ENCODE data around the gene PELI2. TPM values are rescaled to one million over a fixed set of nuclear protein-coding genes. Genes with fewer than 3 reads are reported as not detected.

Gene PELI2, protein sequence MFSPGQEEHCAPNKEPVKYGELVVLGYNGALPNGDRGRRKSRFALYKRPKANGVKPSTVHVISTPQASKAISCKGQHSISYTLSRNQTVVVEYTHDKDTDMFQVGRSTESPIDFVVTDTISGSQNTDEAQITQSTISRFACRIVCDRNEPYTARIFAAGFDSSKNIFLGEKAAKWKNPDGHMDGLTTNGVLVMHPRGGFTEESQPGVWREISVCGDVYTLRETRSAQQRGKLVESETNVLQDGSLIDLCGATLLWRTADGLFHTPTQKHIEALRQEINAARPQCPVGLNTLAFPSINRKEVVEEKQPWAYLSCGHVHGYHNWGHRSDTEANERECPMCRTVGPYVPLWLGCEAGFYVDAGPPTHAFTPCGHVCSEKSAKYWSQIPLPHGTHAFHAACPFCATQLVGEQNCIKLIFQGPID
- total RNA-seq (5.8 TPM), polyA plus RNA-seq (1 to 10 TPM in 2 of 4 donors, under 1 TPM in 2; 0.07 to 1.4 (median 1.0) TPM)

DNA sequence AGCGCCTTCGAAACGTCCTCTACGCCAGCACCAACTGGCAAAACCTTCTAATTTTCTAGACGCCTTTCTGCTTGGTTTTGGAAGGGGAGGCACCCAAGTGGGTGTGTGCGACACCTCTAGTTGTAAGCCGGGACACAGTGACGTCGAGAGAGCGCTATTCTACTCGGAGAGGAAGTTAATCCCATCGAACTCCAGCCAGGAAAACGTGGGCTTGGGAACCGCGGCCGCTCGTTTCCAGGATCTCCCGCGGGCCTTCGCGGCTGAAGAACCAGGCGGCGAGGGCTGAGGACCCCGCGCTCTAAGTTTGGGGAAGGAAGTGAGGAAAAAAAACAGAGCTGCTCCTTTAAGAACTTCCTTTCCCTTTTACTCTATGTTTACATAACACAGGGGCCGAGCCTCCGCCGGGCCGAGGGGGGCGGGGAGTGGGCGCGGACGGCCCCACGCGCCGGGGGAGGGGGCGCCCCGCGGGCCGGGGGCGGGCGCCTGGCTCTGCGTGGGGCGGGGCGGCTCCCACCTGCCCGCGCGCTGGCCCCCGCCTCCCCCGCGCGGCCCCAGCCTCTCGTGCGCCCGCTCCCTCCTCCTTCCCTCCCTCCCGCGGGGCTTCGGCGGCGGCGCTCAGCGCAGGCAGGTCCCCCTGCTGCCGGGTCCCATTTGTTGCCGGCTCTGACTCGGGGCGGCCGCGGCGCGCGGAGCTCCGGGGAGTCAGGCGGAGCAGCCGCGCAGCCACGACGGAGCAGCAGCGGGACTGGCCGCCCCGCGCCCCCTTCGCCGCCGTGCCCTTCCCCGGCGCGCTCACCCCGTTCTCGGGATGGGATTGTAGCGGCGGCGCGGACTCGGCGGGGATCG lies at the start of gene PELI2:
Gene PELI2 (plus strand): TSS at position 647 of the 846 bp plus-strand sequence. CDS start 250 bp downstream, outside the sequence.
- ATAC-seq (ENCODE audit: low read depth in 2 of 2) (peak; percentile 77 to 78), DNase-seq (peak; percentile 72 to 83 (median 76))
- Histone ChIP-seq H3K4me3 (ENCODE audit: low read depth, low read length) (peak within 1 kb of the TSS; percentile 64), H3K4me1 (ENCODE audit: control insufficient read depth, insufficient read depth, low read length, poor library complexity, severe bottlenecking) (peaks cover 24% of the 10 kb centered on the region), H3K36me3 (ENCODE audit: control insufficient read depth, insufficient read depth, low read length) (no peaks in the 10 kb centered on the region), H3K27me3 (ENCODE audit: control insufficient read depth, insufficient read depth, low read length) (peaks cover 32% of the 10 kb centered on the region), H3K9me3 (ENCODE audit: control insufficient read depth in 2 of 2, low read length in 2 of 2) (no peaks in the 10 kb centered on the region), H3K27ac (ENCODE audit: insufficient read depth, low read length, poor library complexity, severe bottlenecking) (peak within 1 kb of the TSS; percentile 79)
- Mint-ChIP-seq H3K27me3 (peaks cover 77% of the 10 kb centered on the region), H3K4me1 (peaks cover 0 to 58% (median 20%) of the 10 kb centered on the region in 4 donors), H3K4me3 (peak within 1 kb of the TSS; percentile 91 to 93 (median 92)), H3K27ac (peak within 1 kb of the TSS; percentile 96 to 99 (median 97)), H3K9me3 (peaks cover 0 to 1% (median 0%) of the 10 kb centered on the region in 7 donors), H3K36me3 (no peaks in the 10 kb centered on the region)

DNA sequence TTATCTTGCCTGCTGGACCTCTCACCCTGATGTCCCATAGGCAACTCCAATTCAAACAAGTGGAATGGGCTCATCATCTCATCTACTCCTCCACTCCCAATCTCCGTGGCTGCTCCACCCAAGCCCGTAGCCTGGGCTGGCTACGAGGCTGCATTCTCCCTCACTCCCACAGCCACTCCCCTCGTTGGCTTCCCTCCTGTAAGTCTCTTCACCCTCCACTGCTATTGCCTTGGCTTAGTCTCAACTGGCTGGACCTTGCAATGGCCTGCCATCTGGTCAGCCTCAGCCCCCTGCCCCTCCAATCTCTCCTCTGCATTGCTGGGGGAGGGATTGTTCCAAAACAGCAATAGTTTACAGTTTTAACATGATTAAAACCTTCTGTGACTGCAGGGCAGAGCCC lies 44.4 kb upstream of the PELI2 start:
- no peak overlapping the region for H3K4me3 Mint-ChIP-seq
- no peaks in the 10 kb centered on the region for H3K27me3 ChIP-seq (ENCODE audit: control insufficient read depth, insufficient read depth, low read length)
- H3K4me1 Mint-ChIP-seq: no peaks in the 10 kb centered on the region
- no peaks in the 10 kb centered on the region for H3K4me1 ChIP-seq (ENCODE audit: control insufficient read depth, insufficient read depth, low read length, poor library complexity, severe bottlenecking)
- H3K27ac ChIP-seq (ENCODE audit: insufficient read depth, low read length, poor library complexity, severe bottlenecking): no peak overlapping the region
- H3K36me3 Mint-ChIP-seq: no peaks in the 10 kb centered on the region
- no peaks in the 10 kb centered on the region for H3K9me3 ChIP-seq (ENCODE audit: control insufficient read depth in 2 of 2, low read length in 2 of 2)
- H3K9me3 Mint-ChIP-seq: peaks cover 0 to 4% (median 0%) of the 10 kb centered on the region in 7 donors
- H3K27ac Mint-ChIP-seq: peak overlapping the region in 1 of 3 donors; percentile 52
- H3K4me3 ChIP-seq (ENCODE audit: low read depth, low read length): no peak overlapping the region
- H3K36me3 ChIP-seq (ENCODE audit: control insufficient read depth, insufficient read depth, low read length): no peaks in the 10 kb centered on the region
- peaks cover 15% of the 10 kb centered on the region for H3K27me3 Mint-ChIP-seq
- ATAC-seq (ENCODE audit: low read depth in 2 of 2) (no peak), DNase-seq (no peak)

DNA sequence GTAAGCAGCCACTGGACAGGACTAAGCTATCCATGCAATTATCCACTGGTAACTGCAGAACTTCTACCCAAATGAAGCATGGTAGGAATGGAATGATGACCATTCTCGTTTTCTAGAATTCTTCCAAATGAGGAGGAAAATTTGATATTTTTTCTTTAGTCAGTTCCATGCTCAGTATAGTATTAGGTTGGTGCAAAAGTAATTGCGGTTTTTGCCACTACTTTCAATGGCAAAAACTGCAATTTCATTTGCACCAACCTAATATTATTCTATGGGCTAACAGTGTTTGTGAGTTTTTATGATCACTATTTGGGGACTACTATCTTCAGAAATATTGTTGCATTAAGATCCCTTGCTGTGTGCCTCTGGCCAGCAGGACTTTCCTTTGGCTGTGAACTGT lies 42.9 kb upstream of the PELI2 start:
- no peak for DNase-seq
- Mint-ChIP-seq H3K27ac (no peak overlapping the region), H3K36me3 (no peaks in the 10 kb centered on the region), H3K4me3 (no peak overlapping the region), H3K27me3 (peaks cover 15% of the 10 kb centered on the region), H3K9me3 (peaks cover 0 to 4% (median 0%) of the 10 kb centered on the region in 7 donors), H3K4me1 (no peaks in the 10 kb centered on the region)
- Histone ChIP-seq H3K27me3 (ENCODE audit: control insufficient read depth, insufficient read depth, low read length) (no peaks in the 10 kb centered on the region), H3K27ac (ENCODE audit: insufficient read depth, low read length, poor library complexity, severe bottlenecking) (no peak overlapping the region), H3K9me3 (ENCODE audit: control insufficient read depth in 2 of 2, low read length in 2 of 2) (no peaks in the 10 kb centered on the region), H3K36me3 (ENCODE audit: control insufficient read depth, insufficient read depth, low read length) (no peaks in the 10 kb centered on the region), H3K4me1 (ENCODE audit: control insufficient read depth, insufficient read depth, low read length, poor library complexity, severe bottlenecking) (no peaks in the 10 kb centered on the region), H3K4me3 (ENCODE audit: low read depth, low read length) (no peak overlapping the region)
- ATAC-seq (ENCODE audit: low read depth in 2 of 2): no peak

DNA sequence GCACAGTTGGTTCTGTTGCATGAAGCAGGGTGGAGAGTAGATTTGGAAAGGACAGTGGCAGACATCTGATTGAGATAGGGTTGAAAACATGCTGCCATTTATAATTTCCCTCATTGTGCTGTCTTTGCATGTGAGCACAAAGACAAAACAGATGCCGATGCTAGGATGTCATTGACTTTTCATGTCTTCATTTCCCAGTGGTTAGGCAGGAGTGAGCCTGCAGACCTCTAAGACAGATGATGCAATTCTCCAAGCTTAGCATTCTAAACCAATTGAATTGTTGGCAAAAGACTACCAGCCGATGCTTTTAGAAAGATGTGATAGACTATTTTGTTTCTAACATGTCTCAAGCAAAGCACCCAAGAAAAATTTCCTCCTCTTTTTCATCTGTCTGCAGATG lies 37.1 kb upstream of the PELI2 start:
- peaks cover 2% of the 10 kb centered on the region for H3K27me3 ChIP-seq (ENCODE audit: control insufficient read depth, insufficient read depth, low read length)
- no peaks in the 10 kb centered on the region for H3K4me1 Mint-ChIP-seq

DNA sequence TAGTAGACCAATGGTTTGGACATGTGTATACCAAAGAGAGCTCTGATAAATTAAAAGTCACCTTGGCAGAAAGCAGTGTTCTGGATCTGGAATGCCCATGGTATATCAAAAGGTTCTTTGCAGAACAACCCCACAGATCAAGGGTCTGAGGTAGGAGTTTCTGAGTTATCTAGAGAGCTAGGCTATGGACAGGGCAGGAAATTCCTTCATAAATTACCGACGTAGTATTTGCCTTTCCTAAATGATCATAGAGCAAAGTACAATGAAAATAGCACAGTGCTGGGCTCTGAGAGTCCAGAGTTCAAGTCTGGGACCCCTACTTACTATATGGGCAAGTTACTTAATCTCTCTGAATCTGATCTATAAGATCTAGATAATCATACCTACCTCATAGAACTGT lies 35.3 kb upstream of the PELI2 start:
- Histone ChIP-seq H3K9me3 (ENCODE audit: control insufficient read depth in 2 of 2, low read length in 2 of 2) (no peaks in the 10 kb centered on the region), H3K4me3 (ENCODE audit: low read depth, low read length) (no peak overlapping the region), H3K27me3 (ENCODE audit: control insufficient read depth, insufficient read depth, low read length) (peaks cover 4% of the 10 kb centered on the region), H3K36me3 (ENCODE audit: control insufficient read depth, insufficient read depth, low read length) (no peaks in the 10 kb centered on the region), H3K4me1 (ENCODE audit: control insufficient read depth, insufficient read depth, low read length, poor library complexity, severe bottlenecking) (no peaks in the 10 kb centered on the region), H3K27ac (ENCODE audit: insufficient read depth, low read length, poor library complexity, severe bottlenecking) (no peak overlapping the region)
- Mint-ChIP-seq H3K36me3 (no peaks in the 10 kb centered on the region), H3K4me1 (no peaks in the 10 kb centered on the region), H3K27me3 (peaks cover 5% of the 10 kb centered on the region), H3K4me3 (no peak overlapping the region), H3K9me3 (peaks cover 0 to 2% (median 0%) of the 10 kb centered on the region in 7 donors), H3K27ac (no peak overlapping the region)
- ATAC-seq (ENCODE audit: low read depth in 2 of 2): no peak
- DNase-seq: no peak

More for the DNA sequence above, 37.1 kb upstream of the PELI2 start:
- DNase-seq: no peak
- peaks cover 0 to 2% (median 0%) of the 10 kb centered on the region in 7 donors for H3K9me3 Mint-ChIP-seq
- H3K27me3 Mint-ChIP-seq: peaks cover 13% of the 10 kb centered on the region
- Histone ChIP-seq H3K9me3 (ENCODE audit: control insufficient read depth in 2 of 2, low read length in 2 of 2) (no peaks in the 10 kb centered on the region), H3K27ac (ENCODE audit: insufficient read depth, low read length, poor library complexity, severe bottlenecking) (no peak overlapping the region), H3K4me3 (ENCODE audit: low read depth, low read length) (no peak overlapping the region), H3K4me1 (ENCODE audit: control insufficient read depth, insufficient read depth, low read length, poor library complexity, severe bottlenecking) (no peaks in the 10 kb centered on the region), H3K36me3 (ENCODE audit: control insufficient read depth, insufficient read depth, low read length) (no peaks in the 10 kb centered on the region)
- no peaks in the 10 kb centered on the region for H3K36me3 Mint-ChIP-seq
- no peak overlapping the region for H3K4me3 Mint-ChIP-seq
- no peak overlapping the region for H3K27ac Mint-ChIP-seq
- ATAC-seq (ENCODE audit: low read depth in 2 of 2): no peak

DNA sequence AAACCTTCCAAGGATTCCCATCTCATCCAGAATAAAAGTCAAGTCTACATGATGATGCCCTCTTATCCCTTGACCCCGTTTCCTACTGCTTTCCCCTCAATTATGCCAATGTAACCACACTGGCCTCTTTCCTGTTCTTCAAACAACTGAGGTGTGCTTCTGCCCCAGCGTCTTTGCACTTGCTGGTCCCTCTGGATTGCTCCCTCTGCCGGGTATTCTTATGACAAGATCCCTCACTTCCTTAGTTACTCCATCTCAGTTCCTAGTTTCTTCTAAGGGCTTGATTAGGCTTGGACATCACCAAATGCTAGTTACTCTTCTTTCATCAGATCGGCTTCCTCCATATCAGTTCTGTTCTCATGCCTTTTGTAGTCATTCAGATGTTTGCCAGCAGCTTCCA lies 32.7 kb upstream of the PELI2 start:
- Mint-ChIP-seq H3K4me3 (no peak overlapping the region), H3K4me1 (no peaks in the 10 kb centered on the region), H3K27ac (no peak overlapping the region), H3K36me3 (no peaks in the 10 kb centered on the region), H3K27me3 (no peaks in the 10 kb centered on the region), H3K9me3 (peaks cover 0 to 2% (median 0%) of the 10 kb centered on the region in 7 donors)
- Histone ChIP-seq H3K27ac (ENCODE audit: insufficient read depth, low read length, poor library complexity, severe bottlenecking) (no peak overlapping the region), H3K4me3 (ENCODE audit: low read depth, low read length) (no peak overlapping the region), H3K4me1 (ENCODE audit: control insufficient read depth, insufficient read depth, low read length, poor library complexity, severe bottlenecking) (no peaks in the 10 kb centered on the region), H3K9me3 (ENCODE audit: control insufficient read depth in 2 of 2, low read length in 2 of 2) (no peaks in the 10 kb centered on the region), H3K36me3 (ENCODE audit: control insufficient read depth, insufficient read depth, low read length) (no peaks in the 10 kb centered on the region), H3K27me3 (ENCODE audit: control insufficient read depth, insufficient read depth, low read length) (peaks cover 4% of the 10 kb centered on the region)
- DNase-seq (no peak), ATAC-seq (ENCODE audit: low read depth in 2 of 2) (no peak)

DNA sequence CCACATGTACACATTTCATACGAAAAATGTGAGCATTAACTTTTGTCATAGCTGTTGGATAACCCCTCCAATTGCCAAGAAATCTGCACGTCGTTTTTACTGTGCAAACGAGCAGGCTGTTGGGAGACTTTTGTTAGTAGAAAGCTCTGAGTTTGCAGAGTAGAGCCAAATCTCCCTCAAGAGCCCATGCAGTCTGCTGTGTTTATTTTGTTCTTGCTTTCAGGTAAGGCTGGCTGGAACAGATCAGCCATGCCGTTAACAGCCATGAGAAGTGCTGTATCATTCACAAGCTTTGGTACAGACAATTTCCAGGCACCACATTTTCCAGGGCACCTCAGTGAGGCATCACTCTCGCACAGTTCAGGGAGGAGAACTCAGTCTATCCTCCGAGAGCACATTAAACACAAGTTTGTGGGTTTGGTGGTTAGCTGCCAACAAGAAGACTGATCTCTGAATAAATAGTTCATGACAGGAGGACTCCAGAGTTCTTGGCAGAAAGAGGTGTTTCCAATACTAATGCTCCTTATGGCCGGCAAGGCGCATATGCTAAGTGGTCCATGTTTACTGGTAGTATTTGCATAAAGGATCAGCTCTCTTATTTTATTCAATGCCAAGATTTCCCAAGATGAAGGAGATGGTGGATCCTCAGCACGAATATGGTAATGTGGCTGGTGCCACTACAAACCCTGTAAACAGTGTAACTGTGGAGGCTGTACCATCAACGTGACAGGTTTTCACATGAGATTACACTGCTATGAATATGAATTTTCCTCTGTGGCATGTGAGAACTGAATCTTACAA lies 30.3 kb upstream of the PELI2 start:
- Mint-ChIP-seq H3K4me3 (no peak overlapping the region), H3K27ac (no peak overlapping the region), H3K9me3 (peaks cover 0 to 2% (median 0%) of the 10 kb centered on the region in 7 donors), H3K4me1 (no peaks in the 10 kb centered on the region), H3K27me3 (no peaks in the 10 kb centered on the region), H3K36me3 (no peaks in the 10 kb centered on the region)
- Histone ChIP-seq H3K4me1 (ENCODE audit: control insufficient read depth, insufficient read depth, low read length, poor library complexity, severe bottlenecking) (no peaks in the 10 kb centered on the region), H3K36me3 (ENCODE audit: control insufficient read depth, insufficient read depth, low read length) (no peaks in the 10 kb centered on the region), H3K9me3 (ENCODE audit: control insufficient read depth in 2 of 2, low read length in 2 of 2) (no peaks in the 10 kb centered on the region), H3K4me3 (ENCODE audit: low read depth, low read length) (no peak overlapping the region), H3K27me3 (ENCODE audit: control insufficient read depth, insufficient read depth, low read length) (peaks cover 2% of the 10 kb centered on the region), H3K27ac (ENCODE audit: insufficient read depth, low read length, poor library complexity, severe bottlenecking) (no peak overlapping the region)
- DNase-seq: no peak
- no peak for ATAC-seq (ENCODE audit: low read depth in 2 of 2)

Measured in CD4-positive, CD25-positive, alpha-beta regulatory T cell (primary cell).